Measurements from ENCODE around the gene FASN. TPM values are rescaled to one million over a fixed set of nuclear protein-coding genes. Genes with fewer than 3 reads are reported as not detected.

The FASN gene
- polyA plus RNA-seq, 2 of the 4 experiments (the other 2 are of a cell fraction): 12.9 to 169 TPM

GRCh38 chr17:82118815-82119380 lies 20.9 kb upstream of the FASN start:
- FAIRE-seq (no peak), ATAC-seq (no peak), DNase-seq (ENCODE audit: low read depth in 1 of 2, low spot score in 1 of 2) (no peak)
- H3K9me3 ChIP-seq: no peaks in the 10 kb centered on the region
- ChIA-PET POLR2A (no interaction called here), CTCF (interaction anchor here (0.6 to 3.4 kb wide), 4 partner anchors 12 to 88 kb away, joined by 3 to 13 read pairs (median 4); partner anchors contain the start of gene RAC3)
- H3K4me2 ChIP-seq: no peak overlapping the region
- no peak overlapping the region for H3K4me3 ChIP-seq
- H3K4me1 ChIP-seq: no peaks in the 10 kb centered on the region
- no peak overlapping the region for H3K27ac ChIP-seq
- TF ChIP-seq EHMT2 (IDR thresholded peaks at IDR 0.05; ENCODE audit: low read depth) (no peak), KDM1A (IDR thresholded peaks at IDR 0.05; ENCODE audit: low read depth) (no peak), FOSB (CRISPR knock-in tag; IDR thresholded peaks at IDR 0.05) (no peak), JUN (IDR thresholded peaks at IDR 0.05) (no peak), SMC3 (IDR thresholded peaks at IDR 0.05) (no peak), PBX3 (IDR thresholded peaks at IDR 0.05) (no peak), HOXB13 (CRISPR knock-in tag; IDR thresholded peaks at IDR 0.05; ENCODE audit: low read depth) (no peak), SREBF2 (IDR thresholded peaks at IDR 0.05) (no peak), TP53 (CRISPR knock-in tag; IDR thresholded peaks at IDR 0.05) (no peak), NFE2L2 (conservative IDR thresholded peaks at IDR 0.05; ENCODE audit: low read length) (no peak), NPAS2 (CRISPR knock-in tag; IDR thresholded peaks at IDR 0.05; ENCODE audit: borderline replicate concordance) (no peak), JUNB (IDR thresholded peaks at IDR 0.05) (no peak), CBX8 (IDR thresholded peaks at IDR 0.05) (no peak), POLR2A (IDR thresholded peaks at IDR 0.05; ENCODE audit: low read length) (no peak), EHF (CRISPR knock-in tag; IDR thresholded peaks at IDR 0.05) (no peak)
- TF ChIP-seq, protein P1, sequence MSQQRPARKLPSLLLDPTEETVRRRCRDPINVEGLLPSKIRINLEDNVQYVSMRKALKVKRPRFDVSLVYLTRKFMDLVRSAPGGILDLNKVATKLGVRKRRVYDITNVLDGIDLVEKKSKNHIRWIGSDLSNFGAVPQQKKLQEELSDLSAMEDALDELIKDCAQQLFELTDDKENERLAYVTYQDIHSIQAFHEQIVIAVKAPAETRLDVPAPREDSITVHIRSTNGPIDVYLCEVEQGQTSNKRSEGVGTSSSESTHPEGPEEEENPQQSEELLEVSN (IDR thresholded peaks at IDR 0.05; ENCODE audit: borderline replicate concordance, low read depth): no peak
- WGBS (ENCODE audit: missing lambda C conversion rate): 85% methylated on average over 12 of the region's 12 CpGs

GRCh38 chr17:82118168-82118814 lies 20.3 kb upstream of the FASN start:
- H3K4me1 ChIP-seq: no peaks in the 10 kb centered on the region
- H3K9me3 ChIP-seq: no peaks in the 10 kb centered on the region
- no peak overlapping the region for H3K27ac ChIP-seq
- no peak overlapping the region for H3K4me2 ChIP-seq
- no peak for TF ChIP-seq NR3C1 (IDR thresholded peaks at IDR 0.05)
- TF ChIP-seq ZSCAN20 (CRISPR knock-in tag; IDR thresholded peaks at IDR 0.05): no peak
- TF ChIP-seq NFE2L2 (conservative IDR thresholded peaks at IDR 0.05; ENCODE audit: low read length): no peak
- TF ChIP-seq HOXA7 (CRISPR knock-in tag; IDR thresholded peaks at IDR 0.05): no peak
- no peak for TF ChIP-seq BCL3 (IDR thresholded peaks at IDR 0.05)
- no peak for TF ChIP-seq CBX2 (IDR thresholded peaks at IDR 0.05; ENCODE audit: borderline replicate concordance, low read depth)
- TF ChIP-seq RARB (CRISPR knock-in tag; IDR thresholded peaks at IDR 0.05): no peak
- TF ChIP-seq FOXS1 (CRISPR knock-in tag; IDR thresholded peaks at IDR 0.05): no peak
- TF ChIP-seq POLR2AphosphoS2 (conservative IDR thresholded peaks at IDR 0.05; ENCODE audit: low read length): no peak
- no peak for TF ChIP-seq PHF8 (IDR thresholded peaks at IDR 0.05; ENCODE audit: borderline replicate concordance, low read depth)
- TF ChIP-seq EP300 (IDR thresholded peaks at IDR 0.05): no peak
- no peak for TF ChIP-seq MYC (IDR thresholded peaks at IDR 0.05; ENCODE audit: borderline replicate concordance, low read length)
- no peak for TF ChIP-seq HOXB5 (CRISPR knock-in tag; IDR thresholded peaks at IDR 0.05)
- no peak for TF ChIP-seq MAX (IDR thresholded peaks at IDR 0.05)
- TF ChIP-seq JUN (IDR thresholded peaks at IDR 0.05): no peak
- TF ChIP-seq HMGXB4 (CRISPR knock-in tag; IDR thresholded peaks at IDR 0.05; ENCODE audit: borderline replicate concordance): no peak
- TF ChIP-seq ATOH8 (CRISPR knock-in tag; IDR thresholded peaks at IDR 0.05; ENCODE audit: low read depth): no peak
- no peak for TF ChIP-seq EHF (CRISPR knock-in tag; IDR thresholded peaks at IDR 0.05)
- no peak for TF ChIP-seq ELK1 (IDR thresholded peaks at IDR 0.05; ENCODE audit: low read depth, low read length)
- no peak for TF ChIP-seq EHMT2 (IDR thresholded peaks at IDR 0.05; ENCODE audit: low read depth)
- ChIA-PET CTCF (interaction anchor here (0.6 to 3.4 kb wide), 5 partner anchors 11 to 88 kb away, joined by 3 to 13 read pairs (median 4); partner anchors contain the start of gene RAC3), POLR2A (no interaction called here)
- WGBS (ENCODE audit: missing lambda C conversion rate): 89% methylated on average over 18 of the region's 18 CpGs
- H3K4me3 ChIP-seq: no peak overlapping the region
- no peak for ATAC-seq
- DNase-seq (ENCODE audit: low read depth in 1 of 2, low spot score in 1 of 2): no peak
- no peak for FAIRE-seq

Data from A549 (cell line).